ENCODE data around the gene ANKRD13B.

- TF ChIP-seq GATA2 (IDR thresholded peaks at IDR 0.05; ENCODE audit: low read depth, low read length) (no peak), GATA3 (IDR thresholded peaks at IDR 0.05; ENCODE audit: low read depth, low read length) (no peak)
These were observed at the start of gene ANKRD13B for GRCh38 chr17:29592850-29593551.

Measured in SH-SY5Y (cell line).